Measurements from ENCODE around the gene ZBTB8OS.
"Not testable (repeated sequence)": the region's sequence is repeated elsewhere in the genome, so short reads cannot be mapped to it uniquely, and the experiment has no call there.

ZBTB8OS gene

DNA sequence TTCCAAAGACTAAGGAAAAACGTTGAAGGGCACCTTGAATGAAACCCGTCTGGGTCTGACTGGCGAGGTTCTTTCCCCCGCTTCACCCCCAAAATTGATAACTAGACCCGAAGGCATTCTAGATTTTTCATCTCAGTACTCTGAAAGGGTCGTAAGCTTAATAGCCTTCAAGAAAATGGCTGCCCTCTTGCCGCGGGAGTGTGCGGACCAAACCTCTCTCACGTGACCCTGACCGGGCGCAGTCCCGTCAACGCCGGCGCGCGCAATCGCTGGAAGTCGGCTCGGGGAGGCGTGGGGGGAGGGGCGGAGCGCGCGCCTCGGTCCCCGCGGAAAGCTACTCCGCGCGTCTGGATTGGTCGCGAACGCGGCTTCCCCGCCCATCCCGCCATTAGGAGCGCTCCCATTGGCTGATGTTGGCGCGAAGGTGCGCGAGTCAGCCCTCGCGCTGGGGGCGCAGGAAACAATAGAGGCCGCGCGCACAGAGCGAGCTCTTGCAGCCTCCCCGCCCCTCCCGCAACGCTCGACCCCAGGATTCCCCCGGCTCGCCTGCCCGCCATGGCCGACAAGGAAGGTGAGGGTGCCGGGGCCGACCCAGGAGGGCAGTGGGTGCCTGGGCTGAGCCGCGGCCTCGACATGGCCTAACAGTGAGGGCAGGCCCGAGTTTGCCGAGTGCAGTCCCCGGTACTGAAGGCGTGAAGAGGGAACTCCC is 556 bp upstream of the ZBTB8OS start, which contains the start of gene RBBP4:
Gene RBBP4, plus strand, starts transcription at position 457 of the 709 bp plus-strand sequence. Its CDS starts 99 bp downstream, at position 556.
- Histone ChIP-seq H3K4me2 (ENCODE audit: insufficient read depth, low read length, poor library complexity, severe bottlenecking) (peak within 1 kb of the TSS; percentile 84), H4K8ac (ENCODE audit: low read depth, low read length) (peak within 1 kb of the TSS; percentile 96), H3K14ac (ENCODE audit: low read length) (peak within 1 kb of the TSS; percentile 94), H4K91ac (ENCODE audit: low read depth, low read length, poor library complexity) (peak within 1 kb of the TSS; percentile 87), H3K79me1 (ENCODE audit: low read depth, low read length) (peaks cover 4% of the 10 kb centered on the region), H3K4me3 (ENCODE audit: low read length in 2 of 2) (peak within 1 kb of the TSS; percentile 79 to 94), H3K23ac (ENCODE audit: low read depth, low read length, poor library complexity) (peak within 1 kb of the TSS; percentile 99), H3K9ac (ENCODE audit: low read depth, low read length, poor library complexity) (peak within 1 kb of the TSS; percentile 99), H3K4me1 (ENCODE audit: control insufficient read depth in 2 of 2, insufficient read depth in 1 of 2, low read depth in 1 of 2, low read length in 2 of 2) (peaks cover 5% of the 10 kb centered on the region in 2 donors), H3K4ac (ENCODE audit: low read length) (peak within 1 kb of the TSS; percentile 98), H2BK15ac (ENCODE audit: low read length) (peak within 1 kb of the TSS; percentile 60), H3K18ac (ENCODE audit: low read length) (peak within 1 kb of the TSS; percentile 100), H2BK5ac (ENCODE audit: low read length) (peak within 1 kb of the TSS; percentile 62), H2BK12ac (ENCODE audit: low read length) (peak within 1 kb of the TSS; percentile 41), H3K36me3 (replicated peaks in 1 of 2; ENCODE audit: control insufficient read depth in 2 of 2, insufficient read depth in 2 of 2, low read length in 2 of 2) (peaks cover 18 to 55% of the 10 kb centered on the region in 2 donors), H2AK5ac (ENCODE audit: low read depth, low read length) (peak within 1 kb of the TSS; percentile 10), H3K27ac (replicated peaks; ENCODE audit: low read length) (peak within 1 kb of the TSS; percentile 99), H2BK120ac (ENCODE audit: low read depth, low read length) (peak within 1 kb of the TSS; percentile 91), H3K9me3 (replicated peaks in 1 of 2; ENCODE audit: control insufficient read depth in 2 of 2, insufficient read depth in 1 of 2, low read depth in 1 of 2, low read length in 2 of 2) (peaks cover 0 to 11% of the 10 kb centered on the region in 2 donors), H2AFZ (ENCODE audit: low read length) (peak within 1 kb of the TSS; percentile 93), H3K27me3 (ENCODE audit: control insufficient read depth in 3 of 3, insufficient read depth in 3 of 3, low read depth in 1 of 3, low read length in 3 of 3) (no peaks in the 10 kb centered on the region)
- WGBS, 2 donors (ENCODE audit: extremely low coverage in 2 of 2, insufficient read length in 2 of 2, insufficient replicate concordance in 1 of 2): no CpG with 5 or more reads among the region's 67 CpGs
- DNase-seq (ENCODE audit: low spot score): peak; percentile 98

DNA sequence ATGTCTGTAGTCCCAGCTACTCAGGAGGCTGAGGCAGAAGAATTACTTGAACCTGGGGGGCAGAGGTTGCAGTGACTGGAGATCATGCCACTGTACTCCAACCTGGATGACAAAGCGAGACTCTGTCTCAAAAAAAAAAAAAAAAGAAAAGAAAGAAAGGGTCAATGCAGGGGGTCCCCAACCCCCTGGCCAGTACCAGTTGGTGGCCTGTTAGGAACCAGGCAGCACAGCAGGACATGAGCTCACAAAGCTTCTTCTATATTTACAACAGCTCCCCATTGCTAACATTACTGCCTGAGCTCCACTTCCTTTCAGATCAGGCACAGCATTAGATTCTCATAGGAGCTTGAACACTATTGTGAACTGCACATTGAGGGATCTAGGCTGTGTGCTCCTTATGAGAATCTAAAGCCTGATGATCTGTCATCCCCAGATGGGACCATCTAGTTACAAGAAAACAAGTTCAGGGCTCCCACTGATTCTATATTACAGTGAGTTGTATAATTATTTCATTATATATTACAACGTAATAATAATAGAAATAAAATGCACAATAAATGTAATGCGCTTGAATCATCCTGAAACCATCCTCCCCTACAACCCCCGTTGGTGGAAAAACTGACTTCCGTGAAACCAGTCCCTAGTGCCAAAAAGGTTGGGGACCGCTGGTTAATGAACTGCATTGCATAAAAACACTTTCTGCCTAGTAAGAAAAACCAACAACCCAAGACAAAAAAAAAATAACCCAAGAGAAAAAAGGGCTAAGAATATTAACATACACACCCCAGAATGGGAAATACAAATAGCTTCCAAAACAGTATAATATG is 2.8 kb downstream of the ZBTB8OS start:
- H3K4me2 ChIP-seq (ENCODE audit: insufficient read depth, low read length, poor library complexity, severe bottlenecking): no peak overlapping the region
- H4K8ac ChIP-seq (ENCODE audit: low read depth, low read length): no peak overlapping the region
- H2AK5ac ChIP-seq (ENCODE audit: low read depth, low read length): no peak overlapping the region
- no peak overlapping the region for H2AFZ ChIP-seq (ENCODE audit: low read length)
- no peak overlapping the region for H2BK12ac ChIP-seq (ENCODE audit: low read length)
- no peaks in the 10 kb centered on the region for H3K27me3 ChIP-seq (ENCODE audit: control insufficient read depth in 3 of 3, insufficient read depth in 3 of 3, low read depth in 1 of 3, low read length in 3 of 3)
- H3K4me1 ChIP-seq (ENCODE audit: control insufficient read depth in 2 of 2, insufficient read depth in 1 of 2, low read depth in 1 of 2, low read length in 2 of 2): peaks cover 3 to 5% of the 10 kb centered on the region in 2 donors
- H4K91ac ChIP-seq (ENCODE audit: low read depth, low read length, poor library complexity): no peak overlapping the region
- H3K23ac ChIP-seq (ENCODE audit: low read depth, low read length, poor library complexity): no peak overlapping the region
- H3K27ac ChIP-seq (replicated peaks; ENCODE audit: low read length): no peak overlapping the region
- no peak overlapping the region for H3K18ac ChIP-seq (ENCODE audit: low read length)
- H3K4ac ChIP-seq (ENCODE audit: low read length): no peak overlapping the region
- peaks cover 4 to 33% of the 10 kb centered on the region in 2 donors for H3K36me3 ChIP-seq (replicated peaks in 1 of 2; ENCODE audit: control insufficient read depth in 2 of 2, insufficient read depth in 2 of 2, low read length in 2 of 2)
- no peak overlapping the region for H3K14ac ChIP-seq (ENCODE audit: low read length)
- no peak for DNase-seq (ENCODE audit: low spot score)
- H3K79me1 ChIP-seq (ENCODE audit: low read depth, low read length): peaks cover 6% of the 10 kb centered on the region
- no peak overlapping the region for H2BK120ac ChIP-seq (ENCODE audit: low read depth, low read length)
- no peak overlapping the region for H3K4me3 ChIP-seq (ENCODE audit: low read length in 2 of 2)
- H2BK5ac ChIP-seq (ENCODE audit: low read length): no peak overlapping the region
- H3K9ac ChIP-seq (ENCODE audit: low read depth, low read length, poor library complexity): no peak overlapping the region
- peaks cover 0 to 11% of the 10 kb centered on the region in 2 donors for H3K9me3 ChIP-seq (replicated peaks in 1 of 2; ENCODE audit: control insufficient read depth in 2 of 2, insufficient read depth in 1 of 2, low read depth in 1 of 2, low read length in 2 of 2)
- WGBS, 2 donors (ENCODE audit: extremely low coverage in 2 of 2, insufficient read length in 2 of 2, insufficient replicate concordance in 1 of 2): no CpG with 5 or more reads among the region's 6 CpGs
- no peak overlapping the region for H2BK15ac ChIP-seq (ENCODE audit: low read length)

DNA sequence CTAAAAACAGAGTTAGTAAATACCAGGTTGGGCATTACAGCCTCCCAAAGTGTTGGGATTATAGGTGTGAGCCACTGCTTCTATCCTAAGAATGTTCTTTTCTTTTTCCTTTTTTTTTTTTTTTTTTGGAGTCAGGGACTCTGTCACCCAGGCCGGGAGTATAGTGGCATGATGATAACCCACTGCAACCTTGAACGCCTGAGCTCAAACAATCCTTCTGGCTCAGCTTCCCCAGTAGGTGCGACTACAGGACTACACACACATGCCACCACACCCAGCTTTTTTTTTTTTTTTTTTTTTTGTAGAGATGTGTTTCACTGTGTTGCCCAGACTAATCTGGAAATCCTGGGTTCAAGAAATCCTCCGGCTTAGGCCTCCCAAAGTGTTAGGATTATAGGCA is 5.9 kb downstream of the ZBTB8OS start:
- Histone ChIP-seq H2AFZ (ENCODE audit: low read length) (no peak overlapping the region), H2BK5ac (ENCODE audit: low read length) (no peak overlapping the region), H3K27me3 (ENCODE audit: control insufficient read depth in 3 of 3, insufficient read depth in 3 of 3, low read depth in 1 of 3, low read length in 3 of 3) (no peaks in the 10 kb centered on the region), H2BK15ac (ENCODE audit: low read length) (no peak overlapping the region), H3K4me3 (ENCODE audit: low read length in 2 of 2) (no peak overlapping the region), H3K9ac (ENCODE audit: low read depth, low read length, poor library complexity) (no peak overlapping the region), H2BK12ac (ENCODE audit: low read length) (no peak overlapping the region), H3K27ac (replicated peaks; ENCODE audit: low read length) (no peak overlapping the region), H3K23ac (ENCODE audit: low read depth, low read length, poor library complexity) (no peak overlapping the region), H3K18ac (ENCODE audit: low read length) (no peak overlapping the region), H3K4me1 (ENCODE audit: control insufficient read depth in 2 of 2, insufficient read depth in 1 of 2, low read depth in 1 of 2, low read length in 2 of 2) (no peaks in the 10 kb centered on the region), H2AK5ac (ENCODE audit: low read depth, low read length) (no peak overlapping the region), H2BK120ac (ENCODE audit: low read depth, low read length) (no peak overlapping the region), H3K14ac (ENCODE audit: low read length) (no peak overlapping the region), H4K8ac (ENCODE audit: low read depth, low read length) (no peak overlapping the region), H3K4ac (ENCODE audit: low read length) (no peak overlapping the region), H3K4me2 (ENCODE audit: insufficient read depth, low read length, poor library complexity, severe bottlenecking) (no peak overlapping the region), H3K9me3 (replicated peaks in 1 of 2; ENCODE audit: control insufficient read depth in 2 of 2, insufficient read depth in 1 of 2, low read depth in 1 of 2, low read length in 2 of 2) (peaks cover 0 to 11% of the 10 kb centered on the region in 2 donors), H3K36me3 (replicated peaks in 1 of 2; ENCODE audit: control insufficient read depth in 2 of 2, insufficient read depth in 2 of 2, low read length in 2 of 2) (peaks cover 0 to 33% of the 10 kb centered on the region in 2 donors), H4K91ac (ENCODE audit: low read depth, low read length, poor library complexity) (no peak overlapping the region), H3K79me1 (ENCODE audit: low read depth, low read length) (peaks cover 5% of the 10 kb centered on the region)
- WGBS, 2 donors (ENCODE audit: extremely low coverage in 2 of 2, insufficient read length in 2 of 2, insufficient replicate concordance in 1 of 2): no CpG with 5 or more reads among the region's 4 CpGs
- DNase-seq (ENCODE audit: low spot score): no peak

DNA sequence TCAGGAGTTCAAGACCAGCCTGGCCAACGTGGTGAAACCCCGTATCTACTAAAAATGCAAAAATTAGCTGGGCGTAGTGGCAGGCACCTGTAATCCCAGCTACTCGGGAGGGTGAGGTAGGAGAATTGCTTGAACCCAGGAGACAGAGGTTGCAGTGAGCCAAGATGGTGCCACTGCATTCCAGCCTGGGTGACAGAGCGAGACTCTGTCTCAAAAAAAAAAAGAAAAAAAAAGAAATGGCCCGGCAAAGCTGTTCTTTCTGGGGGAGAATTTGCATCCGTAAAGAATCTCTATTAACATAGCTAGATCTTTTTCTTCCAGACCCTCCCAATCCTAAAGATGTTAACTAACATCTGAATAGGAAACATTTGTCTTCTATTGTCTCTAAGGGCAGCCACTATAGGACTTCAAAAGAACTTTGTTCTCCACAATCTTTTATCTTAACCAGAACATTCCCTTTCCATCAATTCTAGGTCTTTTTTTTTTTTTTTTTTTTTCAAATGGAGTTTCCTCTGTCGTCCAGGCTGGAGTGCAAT is 8.0 kb downstream of the ZBTB8OS start:
- no CpG with 5 or more reads among the region's 8 CpGs for WGBS, 2 donors (ENCODE audit: extremely low coverage in 2 of 2, insufficient read length in 2 of 2, insufficient replicate concordance in 1 of 2)
- not testable (repeated sequence) for H3K9ac ChIP-seq (ENCODE audit: low read depth, low read length, poor library complexity); H3K4me2 ChIP-seq (ENCODE audit: insufficient read depth, low read length, poor library complexity, severe bottlenecking); H3K4me3 ChIP-seq (ENCODE audit: low read length in 2 of 2); H3K27ac ChIP-seq (replicated peaks; ENCODE audit: low read length); H2BK5ac ChIP-seq (ENCODE audit: low read length); H3K23ac ChIP-seq (ENCODE audit: low read depth, low read length, poor library complexity); H2AK5ac ChIP-seq (ENCODE audit: low read depth, low read length); H3K4me1 ChIP-seq (ENCODE audit: control insufficient read depth in 2 of 2, insufficient read depth in 1 of 2, low read depth in 1 of 2, low read length in 2 of 2); H4K8ac ChIP-seq (ENCODE audit: low read depth, low read length); H2BK15ac ChIP-seq (ENCODE audit: low read length); H3K27me3 ChIP-seq (ENCODE audit: control insufficient read depth in 3 of 3, insufficient read depth in 3 of 3, low read depth in 1 of 3, low read length in 3 of 3); H2BK120ac ChIP-seq (ENCODE audit: low read depth, low read length); DNase-seq (ENCODE audit: low spot score); H3K14ac ChIP-seq (ENCODE audit: low read length); H3K18ac ChIP-seq (ENCODE audit: low read length); H2AFZ ChIP-seq (ENCODE audit: low read length); H2BK12ac ChIP-seq (ENCODE audit: low read length); H3K9me3 ChIP-seq (replicated peaks in 1 of 2; ENCODE audit: control insufficient read depth in 2 of 2, insufficient read depth in 1 of 2, low read depth in 1 of 2, low read length in 2 of 2); H3K79me1 ChIP-seq (ENCODE audit: low read depth, low read length); H3K4ac ChIP-seq (ENCODE audit: low read length); H4K91ac ChIP-seq (ENCODE audit: low read depth, low read length, poor library complexity)
- peaks cover 0 to 37% of the 10 kb centered on the region in 2 donors for H3K36me3 ChIP-seq (replicated peaks in 1 of 2; ENCODE audit: control insufficient read depth in 2 of 2, insufficient read depth in 2 of 2, low read length in 2 of 2)
